GM12865 (cell line): ENCODE results near the gene ZNF664.

Experiments used
- DNase-seq: peaks from one replicate; pipeline ENCODE4 v3.0.0; 2010; ENCODE audit warnings: low read depth
- H3K4me3 ChIP-seq: 2 replicates; pipeline ENCODE4 v1.5.1; 2011; ENCODE audit warnings: mild to moderate bottlenecking, low read depth, low read length, control low read depth
- TF ChIP-seq, protein P1 (sequence below): IDR thresholded peaks from 2 replicates; pipeline ENCODE4 v1.5.1; 2011; ENCODE audit warnings: low read length, control low read depth, low read depth, inconsistent platforms; ENCODE audit not compliant: insufficient read depth; ENCODE audit errors: missing control alignments

ZNF664 gene

DNA sequence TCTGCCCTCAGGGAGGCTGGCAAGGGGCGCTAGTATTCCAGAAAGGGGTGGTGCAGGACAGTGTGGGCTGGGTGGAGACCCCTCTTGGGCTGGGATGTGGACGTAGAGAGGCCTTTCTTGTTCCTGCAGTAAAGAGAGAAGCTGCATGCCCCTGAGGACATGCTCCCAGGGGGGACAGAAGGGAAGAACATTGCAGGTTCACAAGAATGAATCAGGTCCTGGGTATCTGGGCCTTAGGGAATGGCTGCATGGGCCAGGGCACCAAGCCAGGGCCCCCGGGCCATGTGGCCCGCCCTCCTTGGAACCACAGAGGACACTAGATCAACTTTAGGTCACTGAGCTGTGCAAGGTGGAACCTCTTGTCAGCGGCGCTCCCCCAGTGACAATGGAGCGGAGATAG lies 51.8 kb downstream of the ZNF664 start:
- no peak for DNase-seq
- TF ChIP-seq, protein P1, sequence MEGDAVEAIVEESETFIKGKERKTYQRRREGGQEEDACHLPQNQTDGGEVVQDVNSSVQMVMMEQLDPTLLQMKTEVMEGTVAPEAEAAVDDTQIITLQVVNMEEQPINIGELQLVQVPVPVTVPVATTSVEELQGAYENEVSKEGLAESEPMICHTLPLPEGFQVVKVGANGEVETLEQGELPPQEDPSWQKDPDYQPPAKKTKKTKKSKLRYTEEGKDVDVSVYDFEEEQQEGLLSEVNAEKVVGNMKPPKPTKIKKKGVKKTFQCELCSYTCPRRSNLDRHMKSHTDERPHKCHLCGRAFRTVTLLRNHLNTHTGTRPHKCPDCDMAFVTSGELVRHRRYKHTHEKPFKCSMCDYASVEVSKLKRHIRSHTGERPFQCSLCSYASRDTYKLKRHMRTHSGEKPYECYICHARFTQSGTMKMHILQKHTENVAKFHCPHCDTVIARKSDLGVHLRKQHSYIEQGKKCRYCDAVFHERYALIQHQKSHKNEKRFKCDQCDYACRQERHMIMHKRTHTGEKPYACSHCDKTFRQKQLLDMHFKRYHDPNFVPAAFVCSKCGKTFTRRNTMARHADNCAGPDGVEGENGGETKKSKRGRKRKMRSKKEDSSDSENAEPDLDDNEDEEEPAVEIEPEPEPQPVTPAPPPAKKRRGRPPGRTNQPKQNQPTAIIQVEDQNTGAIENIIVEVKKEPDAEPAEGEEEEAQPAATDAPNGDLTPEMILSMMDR: no peak
- no peak overlapping the region for H3K4me3 ChIP-seq

DNA sequence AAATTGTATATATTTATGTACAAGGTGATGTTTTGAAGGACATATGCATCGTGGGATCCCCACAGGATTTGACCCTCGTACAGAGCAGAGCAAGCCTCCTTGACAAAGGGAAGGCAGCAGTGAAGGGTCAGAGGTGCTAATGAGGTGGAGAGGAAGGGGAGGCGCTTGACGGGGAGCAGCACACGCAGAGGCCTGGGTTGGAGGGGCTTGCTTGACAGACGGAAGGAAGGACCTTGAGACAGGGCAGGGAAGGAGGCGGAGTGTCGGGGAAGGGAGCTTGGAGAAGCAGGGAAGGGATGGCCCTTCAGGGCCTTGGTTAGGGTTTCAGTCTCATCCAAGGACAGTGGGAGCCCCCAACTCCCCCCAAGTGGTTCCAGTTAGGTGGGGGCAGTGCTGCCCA lies 52.6 kb downstream of the ZNF664 start:
- no peak overlapping the region for H3K4me3 ChIP-seq
- TF ChIP-seq, protein P1: no peak
- no peak for DNase-seq

DNA sequence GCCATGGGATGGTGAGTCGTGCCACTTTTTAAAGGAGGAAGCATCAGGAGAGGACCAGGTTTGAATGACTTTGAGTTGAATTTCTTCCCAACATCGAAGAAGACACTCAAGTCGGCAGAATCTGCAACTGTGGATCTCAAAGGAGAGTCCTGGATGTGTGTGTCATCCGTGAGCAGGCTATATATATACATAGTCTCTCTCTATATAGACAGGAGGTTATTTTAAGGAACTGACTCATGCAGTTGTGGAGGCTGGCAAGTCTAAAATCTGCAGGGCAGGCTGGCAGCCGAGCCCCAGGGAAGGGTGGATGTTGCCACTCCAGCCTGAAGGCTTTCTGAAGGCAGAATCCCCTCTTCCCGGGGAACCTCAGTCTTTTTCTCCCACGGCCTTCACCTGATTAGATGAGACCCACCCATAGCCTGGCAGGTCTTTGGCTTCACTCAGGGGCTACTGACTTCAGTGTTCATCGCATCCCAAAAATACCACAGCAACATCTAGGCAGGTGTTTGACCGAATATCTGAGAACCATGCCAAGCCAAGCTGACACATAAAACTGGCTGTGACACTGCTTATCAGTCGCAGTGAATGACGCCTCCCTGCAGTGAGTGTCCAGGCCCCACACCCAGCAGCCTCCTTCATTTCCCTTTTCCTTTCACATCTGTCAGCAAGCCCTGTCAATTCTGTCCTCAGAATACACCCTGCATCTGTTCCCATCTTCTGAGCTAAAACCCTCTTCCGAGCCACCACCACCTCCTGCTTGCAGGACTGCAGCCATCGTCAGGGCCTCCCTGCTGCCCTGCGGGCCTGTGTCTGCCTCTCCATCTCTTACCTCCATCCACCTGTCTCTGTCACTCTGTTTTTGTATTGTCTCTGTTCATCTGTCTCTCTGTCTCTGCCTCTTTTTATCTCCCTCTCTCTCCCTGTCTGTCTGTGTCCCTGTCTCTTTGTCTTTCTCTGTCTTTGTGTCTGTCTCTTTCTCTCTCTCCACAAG lies 54.0 kb downstream of the ZNF664 start:
- TF ChIP-seq, protein P1: no peak
- H3K4me3 ChIP-seq: no peak overlapping the region
- DNase-seq: no peak

DNA sequence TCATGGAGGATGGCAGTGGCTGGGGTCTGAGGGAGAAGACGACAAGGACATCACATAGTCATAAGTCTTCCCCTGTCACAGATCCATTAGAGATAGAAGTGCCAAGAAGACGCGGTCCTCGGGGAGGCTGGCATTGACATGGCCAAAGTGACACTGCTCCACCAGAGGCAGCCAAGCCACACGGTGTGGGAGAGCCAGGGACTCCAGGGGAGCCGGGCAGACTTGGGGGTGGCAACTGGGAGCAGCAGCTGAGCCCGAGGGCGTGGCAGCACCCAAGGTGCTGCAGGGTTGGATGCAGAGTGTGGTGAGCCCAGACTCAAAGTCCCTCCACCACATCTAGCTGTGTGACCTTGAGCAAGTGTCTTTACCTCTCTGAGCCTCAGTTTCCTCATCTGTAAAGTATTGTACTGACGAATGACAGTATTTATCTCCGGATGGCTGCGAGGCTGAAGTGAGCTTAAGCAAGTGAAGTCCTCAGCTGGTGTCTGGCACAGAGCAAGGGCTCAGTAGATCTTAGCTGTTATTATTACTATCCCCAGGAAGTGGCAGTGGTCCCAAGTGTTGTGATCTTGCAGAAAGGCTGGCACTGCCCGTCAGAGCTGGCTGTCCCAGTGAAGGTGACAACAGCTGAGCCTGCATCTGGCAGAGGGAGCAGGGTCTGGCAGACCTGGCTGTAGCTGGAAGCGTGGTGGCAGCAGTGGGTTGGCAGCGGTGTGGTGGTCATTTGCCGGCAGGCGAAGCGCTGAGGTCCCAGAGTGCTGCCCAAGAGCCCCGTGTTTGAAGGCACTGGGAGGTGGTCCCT lies 54.9 kb downstream of the ZNF664 start:
- TF ChIP-seq, protein P1: no peak
- no peak overlapping the region for H3K4me3 ChIP-seq
- no peak for DNase-seq

DNA sequence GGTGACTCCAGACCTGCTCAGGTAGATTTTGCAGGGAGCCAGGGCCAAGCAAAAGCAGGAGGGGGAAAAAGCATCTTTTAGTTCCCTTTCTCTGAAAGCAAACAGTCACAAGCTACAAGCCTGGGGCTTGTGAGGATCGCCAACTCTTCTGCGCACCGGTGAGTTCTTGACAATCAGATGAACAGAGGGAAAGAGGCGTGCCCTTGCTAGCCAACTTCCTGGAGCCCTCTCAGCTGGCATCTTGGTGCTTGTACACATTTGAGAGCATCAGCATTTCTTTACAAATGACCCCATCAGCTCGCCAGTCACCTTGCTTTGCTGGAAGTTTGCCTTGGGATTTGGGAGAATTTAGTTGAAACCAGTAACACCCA lies 55.5 kb downstream of the ZNF664 start:
- no peak for DNase-seq
- H3K4me3 ChIP-seq: no peak overlapping the region
- TF ChIP-seq, protein P1: no peak

DNA sequence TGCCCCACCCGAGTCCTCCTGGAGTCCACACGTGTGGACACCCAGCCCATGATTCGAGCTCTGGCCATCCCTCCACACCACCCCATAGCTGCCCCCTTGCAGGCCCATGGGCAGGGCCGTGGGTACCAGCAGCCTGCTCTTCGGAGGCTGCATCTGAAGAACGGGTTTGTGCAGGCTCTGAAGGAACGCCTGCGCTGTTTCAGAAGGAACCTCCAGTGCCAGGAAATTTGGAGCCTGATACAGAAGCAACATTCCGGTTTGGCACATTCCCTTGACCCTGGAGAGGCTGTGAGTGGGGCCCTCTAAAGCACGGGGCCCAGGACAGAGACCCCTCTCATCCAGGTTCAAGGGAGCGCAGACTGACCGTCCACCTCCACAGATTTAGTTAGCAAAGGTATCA lies 57.0 kb downstream of the ZNF664 start:
- H3K4me3 ChIP-seq: no peak overlapping the region
- no peak for DNase-seq
- TF ChIP-seq, protein P1: no peak
